Measurements from ENCODE around the gene MED8.

MED8 gene

DNA sequence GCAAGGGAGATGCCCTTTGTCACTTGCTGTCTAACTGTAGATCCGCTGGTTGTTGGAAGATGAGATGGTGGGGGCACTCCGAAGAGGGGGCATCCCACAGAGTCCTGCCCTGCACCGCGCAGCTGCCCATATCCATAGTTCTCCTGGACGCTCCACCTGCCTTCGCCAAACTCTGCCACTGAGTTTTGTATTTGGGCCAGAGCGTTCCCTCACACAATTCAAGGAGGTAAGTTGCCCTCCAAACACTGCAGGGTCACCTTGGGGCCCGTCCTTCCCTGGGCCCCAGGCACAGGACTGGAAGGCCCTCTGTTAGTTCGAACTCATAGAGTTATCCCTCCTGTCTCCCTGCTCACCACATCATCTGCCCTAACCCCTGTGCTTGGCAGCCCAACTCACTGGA, 42.1 kb upstream of the MED8 start:
- TF ChIP-seq, protein P1, sequence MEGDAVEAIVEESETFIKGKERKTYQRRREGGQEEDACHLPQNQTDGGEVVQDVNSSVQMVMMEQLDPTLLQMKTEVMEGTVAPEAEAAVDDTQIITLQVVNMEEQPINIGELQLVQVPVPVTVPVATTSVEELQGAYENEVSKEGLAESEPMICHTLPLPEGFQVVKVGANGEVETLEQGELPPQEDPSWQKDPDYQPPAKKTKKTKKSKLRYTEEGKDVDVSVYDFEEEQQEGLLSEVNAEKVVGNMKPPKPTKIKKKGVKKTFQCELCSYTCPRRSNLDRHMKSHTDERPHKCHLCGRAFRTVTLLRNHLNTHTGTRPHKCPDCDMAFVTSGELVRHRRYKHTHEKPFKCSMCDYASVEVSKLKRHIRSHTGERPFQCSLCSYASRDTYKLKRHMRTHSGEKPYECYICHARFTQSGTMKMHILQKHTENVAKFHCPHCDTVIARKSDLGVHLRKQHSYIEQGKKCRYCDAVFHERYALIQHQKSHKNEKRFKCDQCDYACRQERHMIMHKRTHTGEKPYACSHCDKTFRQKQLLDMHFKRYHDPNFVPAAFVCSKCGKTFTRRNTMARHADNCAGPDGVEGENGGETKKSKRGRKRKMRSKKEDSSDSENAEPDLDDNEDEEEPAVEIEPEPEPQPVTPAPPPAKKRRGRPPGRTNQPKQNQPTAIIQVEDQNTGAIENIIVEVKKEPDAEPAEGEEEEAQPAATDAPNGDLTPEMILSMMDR (IDR thresholded peaks at IDR 0.05; ENCODE audit: low read depth, low read length, missing control alignments): no peak
- DNase-seq: no peak
- Histone ChIP-seq H3K36me3 (replicated peaks) (peaks cover 90% of the 10 kb centered on the region), H3K4me3 (ENCODE audit: low read depth, low read length) (no peak overlapping the region), H3K27me3 (replicated peaks) (no peaks in the 10 kb centered on the region), H3K27ac (no peak overlapping the region)
- in situ Hi-C loops (cut with HindIII; ENCODE audit: low pct_ligation_motif_present, low sequenced_read_pairs): no loop called here

DNA sequence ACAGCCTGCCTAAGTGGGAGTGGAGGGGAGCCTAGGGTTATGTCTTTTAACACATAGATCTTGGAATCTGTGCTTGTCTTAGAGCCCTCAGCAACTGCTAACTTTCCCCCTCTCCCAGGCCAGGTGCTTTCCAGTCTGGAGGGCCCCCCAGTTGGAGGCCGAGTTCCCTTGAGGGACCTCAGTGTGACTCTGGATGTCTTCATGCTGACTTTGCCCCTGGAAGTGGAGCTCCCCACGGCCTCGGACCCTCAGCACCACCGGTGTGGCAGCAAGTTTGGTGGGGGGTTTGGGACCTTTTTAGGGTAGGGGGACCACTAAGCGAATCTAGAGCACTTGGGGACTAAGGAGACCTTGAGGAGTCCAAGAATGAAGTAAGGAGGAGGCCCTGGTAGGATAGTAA, 41.2 kb upstream of the MED8 start:
- in situ Hi-C loops (cut with HindIII; ENCODE audit: low pct_ligation_motif_present, low sequenced_read_pairs): no loop called here
- TF ChIP-seq, protein P1 (IDR thresholded peaks at IDR 0.05; ENCODE audit: low read depth, low read length, missing control alignments): no peak
- Histone ChIP-seq H3K27ac (no peak overlapping the region), H3K36me3 (replicated peaks) (peaks cover 96% of the 10 kb centered on the region), H3K4me3 (ENCODE audit: low read depth, low read length) (no peak overlapping the region), H3K27me3 (replicated peaks) (no peaks in the 10 kb centered on the region)
- no peak for DNase-seq

DNA sequence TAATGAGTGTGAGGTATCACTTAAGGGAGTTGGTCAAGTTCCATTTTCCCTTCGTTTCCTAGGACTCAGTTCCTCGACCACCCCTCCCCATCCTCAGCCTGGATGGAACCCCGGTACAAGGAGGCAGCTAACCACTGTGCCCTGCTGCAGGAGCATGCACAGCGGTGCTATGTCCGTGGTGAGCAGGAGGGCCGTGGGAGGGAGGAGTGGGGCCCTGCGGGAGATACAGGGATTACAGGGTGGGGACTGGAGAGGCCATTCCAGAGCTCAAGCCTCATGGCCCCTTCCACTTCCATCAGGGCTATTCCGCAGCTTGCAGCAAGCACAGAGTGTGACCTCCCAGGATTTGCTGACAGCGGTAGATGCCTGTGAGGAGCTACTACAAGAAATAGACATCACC, 38.3 kb upstream of the MED8 start:
- Histone ChIP-seq H3K27me3 (replicated peaks) (no peaks in the 10 kb centered on the region), H3K27ac (no peak overlapping the region), H3K36me3 (replicated peaks) (peaks cover 91% of the 10 kb centered on the region), H3K4me3 (ENCODE audit: low read depth, low read length) (no peak overlapping the region)
- DNase-seq: no peak
- TF ChIP-seq, protein P1 (IDR thresholded peaks at IDR 0.05; ENCODE audit: low read depth, low read length, missing control alignments): no peak
- in situ Hi-C loops (cut with HindIII; ENCODE audit: low pct_ligation_motif_present, low sequenced_read_pairs): no loop called here

DNA sequence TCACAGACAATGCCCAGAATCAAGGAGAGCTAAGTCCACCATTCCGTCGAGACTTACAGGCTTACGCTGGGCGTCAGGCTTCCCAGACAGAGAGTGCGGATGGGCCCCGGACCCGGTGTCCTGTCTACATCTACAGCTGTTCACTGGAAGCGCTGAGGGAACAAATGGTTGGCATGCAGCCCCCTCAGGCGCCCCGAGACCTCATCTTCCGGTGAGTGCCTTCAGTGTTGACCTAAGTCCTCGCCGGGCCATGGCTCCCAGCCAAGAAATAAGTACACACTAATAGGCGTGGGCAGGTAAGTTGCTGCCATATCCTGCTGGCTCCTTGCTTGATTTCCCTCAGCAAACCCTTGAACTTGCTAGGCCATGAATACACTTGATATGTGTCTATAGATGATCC, 37.9 kb upstream of the MED8 start:
- Histone ChIP-seq H3K27ac (no peak overlapping the region), H3K27me3 (replicated peaks) (no peaks in the 10 kb centered on the region), H3K36me3 (replicated peaks) (peaks cover 90% of the 10 kb centered on the region), H3K4me3 (ENCODE audit: low read depth, low read length) (no peak overlapping the region)
- in situ Hi-C loops (cut with HindIII; ENCODE audit: low pct_ligation_motif_present, low sequenced_read_pairs): no loop called here
- no peak for DNase-seq
- TF ChIP-seq, protein P1 (IDR thresholded peaks at IDR 0.05; ENCODE audit: low read depth, low read length, missing control alignments): no peak

DNA sequence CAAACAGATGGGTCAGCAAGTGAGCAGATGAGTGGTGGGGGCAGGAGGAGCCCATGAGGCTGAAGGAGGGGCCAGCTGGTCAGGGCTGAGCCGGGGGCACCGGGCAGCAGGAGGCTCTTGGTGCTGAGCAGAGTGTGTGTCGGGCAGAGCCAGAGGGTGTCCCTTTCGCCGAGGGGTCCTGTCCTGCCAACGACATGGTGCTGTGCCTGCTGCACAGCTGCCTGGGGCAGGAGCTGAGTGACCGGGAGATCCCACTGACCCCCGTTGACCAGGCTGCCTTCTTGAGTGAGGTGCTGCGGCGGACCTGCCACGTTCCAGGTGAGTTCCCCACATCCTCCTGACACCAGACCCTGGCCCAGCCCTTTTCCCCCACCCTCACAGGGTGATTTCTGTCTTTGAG, 36.6 kb upstream of the MED8 start:
- no peaks in the 10 kb centered on the region for H3K27me3 ChIP-seq (replicated peaks)
- H3K36me3 ChIP-seq (replicated peaks): peaks cover 85% of the 10 kb centered on the region
- DNase-seq: no peak
- in situ Hi-C loops (cut with HindIII; ENCODE audit: low pct_ligation_motif_present, low sequenced_read_pairs): no loop called here
- TF ChIP-seq, protein P1 (IDR thresholded peaks at IDR 0.05; ENCODE audit: low read depth, low read length, missing control alignments): no peak
- H3K27ac ChIP-seq: no peak overlapping the region
- no peak overlapping the region for H3K4me3 ChIP-seq (ENCODE audit: low read depth, low read length)

DNA sequence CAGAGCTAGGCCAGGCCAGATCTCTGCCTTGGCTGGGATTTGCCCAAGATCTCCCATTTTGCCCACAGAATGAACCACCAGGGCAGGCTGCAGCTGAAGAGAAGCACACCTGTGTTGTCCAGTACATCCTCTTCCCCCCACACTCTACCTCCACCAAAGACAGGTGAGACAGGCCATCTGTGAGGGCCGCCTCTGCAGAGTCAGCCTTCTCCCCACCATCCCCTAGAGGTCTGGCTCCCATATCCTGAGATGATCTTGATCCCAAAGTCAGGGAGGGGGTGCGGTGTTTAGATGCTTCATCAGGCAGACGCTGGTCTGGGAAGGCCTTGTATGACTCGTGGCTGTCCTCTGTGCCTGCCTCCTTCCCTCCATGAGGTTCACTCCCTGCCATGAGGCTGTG, 35.4 kb upstream of the MED8 start:
- in situ Hi-C loops (cut with HindIII; ENCODE audit: low pct_ligation_motif_present, low sequenced_read_pairs): no loop called here
- Histone ChIP-seq H3K4me3 (ENCODE audit: low read depth, low read length) (no peak overlapping the region), H3K36me3 (replicated peaks) (peaks cover 85% of the 10 kb centered on the region), H3K27ac (no peak overlapping the region), H3K27me3 (replicated peaks) (no peaks in the 10 kb centered on the region)
- TF ChIP-seq, protein P1 (IDR thresholded peaks at IDR 0.05; ENCODE audit: low read depth, low read length, missing control alignments): no peak
- DNase-seq: no peak

Data from brain microvascular endothelial cell (primary cell).